H9 (cell line): Measurements from ENCODE around the gene UNC45A. TPM values are rescaled to one million over a fixed set of nuclear protein-coding genes. Genes with fewer than 3 reads are reported as not detected.

Experiments
- DNase-seq: peaks from one replicate; pipeline ENCODE4 v3.0.0-alpha.2; 2017
- H2AFZ ChIP-seq: one replicate; pipeline ENCODE4 v1.6.1; 2013; ENCODE audit warnings: mild to moderate bottlenecking, low read length, control low read depth, moderate library complexity
- H2AK5ac ChIP-seq: 2 replicates; pipeline ENCODE4 v1.6.1; 2013; ENCODE audit warnings: low read length, control low read depth, mixed read lengths; ENCODE audit not compliant: insufficient read length
- H2BK120ac ChIP-seq: one replicate; pipeline ENCODE4 v1.6.1; 2013; ENCODE audit warnings: low read depth, mild to moderate bottlenecking, low read length, control low read depth, inconsistent platforms; ENCODE audit not compliant: poor library complexity, severe bottlenecking
- H2BK12ac ChIP-seq: 2 replicates; pipeline ENCODE4 v1.6.1; 2013; ENCODE audit warnings: low read length, control low read depth, mixed read lengths, low read depth; ENCODE audit not compliant: insufficient read length
- H2BK15ac ChIP-seq: 2 replicates; pipeline ENCODE4 v1.6.1; 2013; ENCODE audit warnings: low read depth, low read length, control low read depth
- H2BK20ac ChIP-seq: one replicate; pipeline ENCODE4 v1.6.1; 2013; ENCODE audit warnings: low read depth, mild to moderate bottlenecking, low read length, control low read depth, inconsistent platforms; ENCODE audit not compliant: poor library complexity, severe bottlenecking
- H2BK5ac ChIP-seq: 2 replicates; pipeline ENCODE4 v1.6.1; 2013; ENCODE audit warnings: low read length, control low read depth, mixed read lengths; ENCODE audit not compliant: insufficient read length
- H3K14ac ChIP-seq: 2 replicates; pipeline ENCODE4 v1.6.1; 2013; ENCODE audit warnings: low read length, control low read depth; ENCODE audit not compliant: insufficient read depth
- H3K18ac ChIP-seq: 2 replicates; pipeline ENCODE4 v1.6.1; 2013; ENCODE audit warnings: low read depth, mild to moderate bottlenecking, mixed read lengths, low read length, control low read depth; ENCODE audit not compliant: insufficient read length
- H3K23ac ChIP-seq: 2 replicates; pipeline ENCODE4 v1.6.1; 2013; ENCODE audit warnings: low read length, control low read depth, mixed read lengths, low read depth; ENCODE audit not compliant: insufficient read length
- H3K23me2 ChIP-seq: 2 replicates; pipeline ENCODE4 v1.6.1; 2013; ENCODE audit warnings: low read depth, mild to moderate bottlenecking, mixed read lengths, low read length, control low read depth; ENCODE audit not compliant: insufficient read length, poor library complexity, severe bottlenecking
- H3K27ac ChIP-seq: 2 replicates; pipeline ENCODE4 v1.5.1; 2013; ENCODE audit warnings: low read length, control low read depth, mixed read lengths, low read depth; ENCODE audit not compliant: insufficient read length
- H3K27me3 ChIP-seq: 2 replicates; pipeline ENCODE4 v1.6.1; 2013; ENCODE audit warnings: low read length, control low read depth, inconsistent platforms; ENCODE audit not compliant: insufficient read depth
- H3K4ac ChIP-seq: 2 replicates; pipeline ENCODE4 v1.6.1; 2013; ENCODE audit warnings: low read depth, mild to moderate bottlenecking, control low read depth, inconsistent platforms, low read length, moderate library complexity
- H3K4me1 ChIP-seq: 2 replicates; pipeline ENCODE4 v1.6.1; 2013; ENCODE audit warnings: low read length, control low read depth, inconsistent platforms; ENCODE audit not compliant: insufficient read depth
- H3K4me2 ChIP-seq: 2 replicates; pipeline ENCODE4 v1.6.1; 2013; ENCODE audit warnings: low read length, control low read depth, mixed read lengths; ENCODE audit not compliant: insufficient read length, insufficient read depth
- H3K56ac ChIP-seq: 2 replicates; pipeline ENCODE4 v1.6.1; 2013; ENCODE audit warnings: low read depth, mild to moderate bottlenecking, mixed read lengths, low read length, control low read depth; ENCODE audit not compliant: insufficient read length
- H3K79me1 ChIP-seq: 2 replicates; pipeline ENCODE4 v1.6.1; 2013; ENCODE audit warnings: low read depth, mild to moderate bottlenecking, moderate library complexity, low read length, control low read depth, inconsistent platforms; ENCODE audit not compliant: insufficient read depth, poor library complexity, severe bottlenecking
- H3K79me2 ChIP-seq: 2 replicates; pipeline ENCODE4 v1.6.1; 2013; ENCODE audit warnings: low read length, control low read depth, inconsistent platforms; ENCODE audit not compliant: insufficient read depth
- H3K9ac ChIP-seq: 2 replicates; pipeline ENCODE4 v1.6.1; 2013; ENCODE audit warnings: low read length, control low read depth, mixed read lengths; ENCODE audit not compliant: insufficient read length; ENCODE audit errors: extremely low read depth
- H3K9me3 ChIP-seq: one replicate; pipeline ENCODE4 v1.6.1; 2013; ENCODE audit warnings: low read depth, low read length, inconsistent platforms; ENCODE audit not compliant: control insufficient read depth
- H3T11ph ChIP-seq: one replicate; pipeline ENCODE4 v1.6.1; 2013; ENCODE audit warnings: mild to moderate bottlenecking, low read length, control low read depth, inconsistent platforms
- H4K20me1 ChIP-seq: one replicate; pipeline ENCODE4 v1.6.1; 2013; ENCODE audit not compliant: control insufficient read depth, insufficient read length, insufficient read depth
- H4K5ac ChIP-seq: 2 replicates; pipeline ENCODE4 v1.6.1; 2013; ENCODE audit warnings: low read depth, mild to moderate bottlenecking, mixed read lengths, low read length, control low read depth; ENCODE audit not compliant: insufficient read length
- H4K8ac ChIP-seq: replicated peaks from 2 replicates; pipeline ENCODE4 v1.6.1; 2013; ENCODE audit warnings: low read length, control low read depth, mixed read lengths, low read depth; ENCODE audit not compliant: insufficient read length
- H4K91ac ChIP-seq: 2 replicates; pipeline ENCODE4 v1.6.1; 2013; ENCODE audit warnings: low read depth, mild to moderate bottlenecking, moderate library complexity, mixed read lengths, low read length, control low read depth; ENCODE audit not compliant: insufficient read length
- H3K27ac Mint-ChIP-seq, 3 experiments: 2 replicates in 2 of 3; 3 replicates in 1 of 3; pipeline ENCODE4 v1.8.0; 2020 to 2021; ENCODE audit warnings: mixed read lengths in 3 of 3, mild to moderate bottlenecking in 1 of 3, moderate library complexity in 1 of 3
- H3K27me3 Mint-ChIP-seq: 2 replicates; pipeline ENCODE4 v1.8.0; 2021; ENCODE audit warnings: low read depth, mild to moderate bottlenecking, moderate library complexity, mixed read lengths
- H3K36me3 Mint-ChIP-seq, 3 experiments: 2 replicates in 2 of 3; 3 replicates in 1 of 3; pipeline ENCODE4 v1.8.0; 2020 to 2021; ENCODE audit warnings: low read depth in 3 of 3, mixed read lengths in 3 of 3; ENCODE audit not compliant: insufficient read depth in 1 of 3
- H3K4me1 Mint-ChIP-seq, 2 experiments: 2 replicates each; pipeline ENCODE4 v1.8.0; 2020; ENCODE audit warnings: mixed read lengths in 2 of 2
- H3K4me3 Mint-ChIP-seq, 2 experiments: 2 replicates in 1 of 2; 3 replicates in 1 of 2; pipeline ENCODE4 v1.8.0; 2020 to 2021; ENCODE audit warnings: mild to moderate bottlenecking in 2 of 2, mixed read lengths in 2 of 2, moderate library complexity in 1 of 2
- H3K9me3 Mint-ChIP-seq, 2 experiments: 2 replicates in 1 of 2; 3 replicates in 1 of 2; pipeline ENCODE4 v1.8.0; 2020; ENCODE audit warnings: mild to moderate bottlenecking in 2 of 2, mixed read lengths in 2 of 2, moderate library complexity in 1 of 2
- CTCF ChIP-seq: fragments of 200-600 bp; sonication (generic); conservative IDR thresholded peaks from 3 replicates; pipeline ENCODE4 v1.8.0; 2021; ENCODE audit warnings: antibody characterized with exemption, mild to moderate bottlenecking
- WGBS: extraction: QIAGEN DNeasy Blood & Tissue Kit; methylation state at CpG from one replicate; pipeline ENCODE4 v1.1.7; 2013; ENCODE audit warnings: missing lambda C conversion rate, low lambda C conversion rate, mixed read lengths; ENCODE audit not compliant: insufficient read length; ENCODE audit errors: extremely low coverage; 5-methylcytosine and 5-hydroxymethylcytosine counted together
- total RNA-seq: library from RNA; stranded (reverse); gene quantifications from 2 replicates; pipeline ENCODE4 v1.2.1, GENCODE V29; 2021

Gene UNC45A
- total RNA-seq, 1 experiment from 2014 or later: 84.6 TPM

- H3K27me3 Mint-ChIP-seq: no peaks in the 10 kb centered on the region; the same call in 1 of the 2 replicates
- Histone ChIP-seq H3K23me2 (no peaks in the 10 kb centered on the region), H3K79me1 (no peaks in the 10 kb centered on the region), H3K27ac (no peak overlapping the region), H3K9ac (no peak overlapping the region), H4K5ac (no peak overlapping the region), H3K4me2 (no peak overlapping the region), H3K23ac (no peak overlapping the region), H2AFZ (no peak overlapping the region), H3K79me2 (no peaks in the 10 kb centered on the region), H3K56ac (no peak overlapping the region), H3K4ac (no peak overlapping the region), H2AK5ac (no peak overlapping the region), H2BK20ac (no peak overlapping the region), H3K27me3 (no peaks in the 10 kb centered on the region), H4K8ac (no peak overlapping the region), H3K18ac (no peak overlapping the region), H3K4me1 (no peaks in the 10 kb centered on the region; the same call in 1 of the 2 replicates), H2BK120ac (no peak overlapping the region), H2BK5ac (no peak overlapping the region), H3K9me3 (no peaks in the 10 kb centered on the region), H3T11ph (no peak overlapping the region), H3K14ac (no peak overlapping the region), H2BK15ac (no peak overlapping the region), H4K20me1 (no peaks in the 10 kb centered on the region), H2BK12ac (no peak overlapping the region), H4K91ac (no peak overlapping the region)
- H3K36me3 Mint-ChIP-seq: peaks cover 4 to 10% (median 10%) of the 10 kb centered on the region in 3 experiments; a peak in 6 of 7 replicates
- peaks cover 3 to 8% of the 10 kb centered on the region in 2 experiments; a peak in 3 of 4 replicates for H3K4me1 Mint-ChIP-seq
- no peak for TF ChIP-seq CTCF
- no peak overlapping the region for H3K4me3 Mint-ChIP-seq
- DNase-seq: no peak
- H3K9me3 Mint-ChIP-seq: no peaks in the 10 kb centered on the region; a peak in 1 of 5 replicates
- WGBS: no CpG with 5 or more reads among the region's 8 CpGs
- H3K27ac Mint-ChIP-seq: no peak overlapping the region; a peak in 1 of 7 replicates
Observed at GRCh38 chr15:90891346-90891949, 43.6 kb upstream of the UNC45A start.
